ENCODE data around the gene SZT2. TPM values are rescaled to one million over a fixed set of nuclear protein-coding genes. Genes with fewer than 3 reads are reported as not detected.

The SZT2 gene
- total and polyA plus RNA-seq, 10 donors = 9.4 to 115 (median 72.4) TPM

DNA sequence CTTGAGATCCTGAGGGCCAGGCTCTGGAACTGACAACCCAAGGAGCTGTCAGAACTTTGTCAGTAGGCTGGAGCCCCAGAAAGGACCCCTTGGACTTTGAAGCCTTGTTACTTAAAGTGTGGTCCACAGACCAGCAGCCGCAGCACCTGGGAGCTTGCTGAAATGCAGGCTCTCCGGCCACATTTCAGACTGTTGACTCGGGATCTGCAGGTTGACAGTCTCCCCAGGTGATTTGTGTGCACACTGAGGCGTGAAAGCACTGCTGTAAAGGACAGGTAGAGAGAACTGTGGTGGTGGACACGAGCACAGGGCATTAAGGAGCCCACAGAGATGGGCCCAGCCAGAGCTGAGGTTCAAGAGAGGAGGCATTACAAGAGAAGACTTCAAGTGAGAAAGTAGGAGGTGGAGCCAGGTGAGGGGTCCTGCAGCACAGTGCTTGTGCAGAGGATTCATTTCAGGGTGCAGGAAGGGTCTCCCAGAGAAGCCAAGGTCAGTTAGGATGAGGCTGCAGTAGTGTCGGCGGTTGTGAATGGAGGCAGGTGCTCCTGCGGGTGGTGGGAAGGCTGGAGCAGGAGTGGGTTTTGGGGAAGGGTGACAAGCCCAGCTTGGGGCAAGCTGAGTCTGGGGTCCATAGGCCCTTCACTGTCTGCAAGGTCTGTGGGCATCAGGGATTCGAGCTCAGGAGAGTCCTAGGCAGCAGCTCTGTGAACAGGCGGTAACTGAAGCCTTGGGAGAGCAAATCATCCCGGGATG is 59.4 kb downstream of the SZT2 start:
- WGBS, 5 donors = 91 to 98% (median 93%) methylated on average over 11 of the region's 11 CpGs
- Histone ChIP-seq H3K36me3 (peaks cover 5 to 84% (median 73%) of the 10 kb centered on the region in 6 donors), H3K9me3 (no peaks in the 10 kb centered on the region), H3K4me1 (peaks cover 0 to 29% (median 17%) of the 10 kb centered on the region in 6 donors), H3K27me3 (replicated peaks in 1 of 7) (no peaks in the 10 kb centered on the region), H3K27ac (no peak overlapping the region), H3K4me3 (no peak overlapping the region)
- intact Hi-C loops (cut with DNase I; ENCODE audit: low total_unique reads) = no loop called here
- DNase-seq = no peak
- TF ChIP-seq, protein P1, sequence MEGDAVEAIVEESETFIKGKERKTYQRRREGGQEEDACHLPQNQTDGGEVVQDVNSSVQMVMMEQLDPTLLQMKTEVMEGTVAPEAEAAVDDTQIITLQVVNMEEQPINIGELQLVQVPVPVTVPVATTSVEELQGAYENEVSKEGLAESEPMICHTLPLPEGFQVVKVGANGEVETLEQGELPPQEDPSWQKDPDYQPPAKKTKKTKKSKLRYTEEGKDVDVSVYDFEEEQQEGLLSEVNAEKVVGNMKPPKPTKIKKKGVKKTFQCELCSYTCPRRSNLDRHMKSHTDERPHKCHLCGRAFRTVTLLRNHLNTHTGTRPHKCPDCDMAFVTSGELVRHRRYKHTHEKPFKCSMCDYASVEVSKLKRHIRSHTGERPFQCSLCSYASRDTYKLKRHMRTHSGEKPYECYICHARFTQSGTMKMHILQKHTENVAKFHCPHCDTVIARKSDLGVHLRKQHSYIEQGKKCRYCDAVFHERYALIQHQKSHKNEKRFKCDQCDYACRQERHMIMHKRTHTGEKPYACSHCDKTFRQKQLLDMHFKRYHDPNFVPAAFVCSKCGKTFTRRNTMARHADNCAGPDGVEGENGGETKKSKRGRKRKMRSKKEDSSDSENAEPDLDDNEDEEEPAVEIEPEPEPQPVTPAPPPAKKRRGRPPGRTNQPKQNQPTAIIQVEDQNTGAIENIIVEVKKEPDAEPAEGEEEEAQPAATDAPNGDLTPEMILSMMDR (IDR thresholded peaks at IDR 0.05 in 8 of 11, conservative IDR thresholded peaks at IDR 0.05 in 3 of 11) = no peak
- TF ChIP-seq POLR2A (IDR thresholded peaks at IDR 0.05) (no peak), POLR2AphosphoS5 (IDR thresholded peaks at IDR 0.05) (peak in 1 of 3 donors; percentile 34)

DNA sequence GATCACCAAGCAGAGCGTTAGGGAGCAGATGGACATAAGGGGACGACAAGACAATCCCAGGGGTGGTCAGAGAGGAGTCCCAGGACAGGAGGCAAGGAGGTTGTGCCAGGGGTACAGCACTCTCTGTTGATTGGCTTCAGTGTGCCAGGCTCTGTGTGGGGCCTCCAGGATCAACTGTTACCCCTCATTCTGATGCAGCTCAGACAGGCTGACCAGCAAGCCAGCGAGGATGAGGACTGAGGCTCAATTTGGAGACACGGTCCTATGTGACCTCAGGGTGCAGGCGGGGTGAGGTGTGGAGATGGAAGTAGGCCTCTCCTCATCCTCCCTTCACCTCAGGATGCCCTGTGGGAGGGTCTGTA is 60.0 kb downstream of the SZT2 start:
- TF ChIP-seq POLR2A (IDR thresholded peaks at IDR 0.05) = no peak
- no peak for TF ChIP-seq POLR2AphosphoS5 (IDR thresholded peaks at IDR 0.05)
- TF ChIP-seq, protein P1 (IDR thresholded peaks at IDR 0.05 in 8 of 11, conservative IDR thresholded peaks at IDR 0.05 in 3 of 11) = no peak
- Histone ChIP-seq H3K9me3 (no peaks in the 10 kb centered on the region), H3K4me3 (no peak overlapping the region), H3K36me3 (peaks cover 5 to 78% (median 68%) of the 10 kb centered on the region in 6 donors), H3K27me3 (replicated peaks in 1 of 7) (no peaks in the 10 kb centered on the region), H3K4me1 (peaks cover 0 to 35% (median 22%) of the 10 kb centered on the region in 6 donors), H3K27ac (no peak overlapping the region)
- intact Hi-C loops (cut with DNase I; ENCODE audit: low total_unique reads) = no loop called here
- no peak for DNase-seq
- WGBS, 5 donors = 78 to 91% (median 87%) methylated on average over 5 of the region's 5 CpGs

DNA sequence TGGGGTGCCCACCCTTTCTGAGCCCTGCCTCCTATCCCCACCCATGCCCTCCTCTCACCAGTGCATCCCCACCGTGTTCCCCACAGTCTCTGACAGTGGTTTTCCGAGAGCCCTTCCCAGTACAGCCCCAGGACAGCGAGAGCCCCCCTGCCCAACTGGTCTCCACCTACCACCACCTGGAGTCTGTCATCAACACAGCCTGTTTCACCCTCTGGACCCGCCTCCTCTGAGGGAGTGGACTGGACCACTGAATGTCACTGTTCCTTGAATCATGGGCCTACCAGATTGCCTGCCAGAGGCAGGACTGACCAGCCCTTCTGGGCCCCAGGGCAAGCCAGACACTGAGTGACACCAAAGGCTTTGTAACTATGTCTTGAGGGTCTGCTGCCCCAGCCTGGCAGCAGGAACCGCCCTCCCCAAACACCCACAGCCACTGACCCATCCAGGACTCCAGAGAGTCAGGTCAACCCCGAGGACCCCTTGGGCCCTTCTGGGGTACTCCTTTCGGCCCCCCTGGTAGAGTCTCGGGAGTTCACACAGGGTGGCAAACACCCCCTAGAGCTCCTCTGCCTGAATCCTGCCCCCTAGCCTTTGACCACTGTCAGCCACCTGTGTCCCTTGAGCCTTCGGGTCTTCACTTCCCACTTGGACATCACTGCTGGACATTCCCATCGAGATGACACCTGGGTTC is 60.7 kb downstream of the SZT2 start:
- Histone ChIP-seq H3K4me3 (no peak overlapping the region), H3K27me3 (replicated peaks in 1 of 7) (no peaks in the 10 kb centered on the region), H3K36me3 (peaks cover 5 to 71% (median 62%) of the 10 kb centered on the region in 6 donors), H3K27ac (peak overlapping the region in 1 of 8 donors; percentile 51), H3K4me1 (peaks cover 0 to 40% (median 25%) of the 10 kb centered on the region in 6 donors), H3K9me3 (no peaks in the 10 kb centered on the region)
- 88 to 94% (median 90%) methylated on average over 8 to 10 of the region's 10 CpGs for WGBS, 5 donors
- intact Hi-C loops (cut with DNase I; ENCODE audit: low total_unique reads) = no loop called here
- TF ChIP-seq POLR2AphosphoS5 (IDR thresholded peaks at IDR 0.05) = no peak
- no peak for TF ChIP-seq POLR2A (IDR thresholded peaks at IDR 0.05)
- TF ChIP-seq, protein P1 (IDR thresholded peaks at IDR 0.05 in 8 of 11, conservative IDR thresholded peaks at IDR 0.05 in 3 of 11) = no peak
- DNase-seq = no peak

DNA sequence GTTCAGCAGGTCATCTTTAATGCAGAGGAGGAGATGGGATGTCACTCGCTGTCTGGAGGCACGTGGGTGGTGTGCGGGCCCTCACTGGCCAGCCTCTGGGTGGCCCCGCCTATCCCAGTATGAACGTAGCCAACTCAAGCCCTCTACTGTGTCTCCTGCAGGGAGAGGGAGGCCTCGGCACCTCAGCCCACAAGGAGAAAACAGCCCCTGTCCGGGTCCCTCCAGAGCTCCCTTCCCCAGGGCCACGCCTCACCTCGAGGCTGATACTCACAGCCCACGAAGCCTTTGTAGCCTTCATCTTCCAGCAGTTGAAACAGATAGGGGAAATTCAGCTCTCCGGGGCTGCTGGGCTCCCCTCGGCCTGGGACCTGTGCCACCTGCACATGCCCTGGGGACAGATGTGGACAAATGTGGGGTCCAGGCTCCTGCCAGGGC is 61.5 kb downstream of the SZT2 start:
- no peak for DNase-seq
- 72 to 85% (median 82%) methylated on average over 8 to 12 of the region's 12 CpGs for WGBS, 5 donors
- no peak overlapping the region for H3K4me3 ChIP-seq
- H3K27me3 ChIP-seq (replicated peaks in 1 of 7) = no peaks in the 10 kb centered on the region
- no peak for TF ChIP-seq POLR2A (IDR thresholded peaks at IDR 0.05)
- peak in 1 of 3 donors; percentile 50 for TF ChIP-seq POLR2AphosphoS5 (IDR thresholded peaks at IDR 0.05)
- H3K4me1 ChIP-seq = peaks cover 0 to 40% (median 25%) of the 10 kb centered on the region in 6 donors
- H3K9me3 ChIP-seq = no peaks in the 10 kb centered on the region
- H3K27ac ChIP-seq = peak overlapping the region in 3 of 8 donors; percentile 7 to 51 (median 27)
- H3K36me3 ChIP-seq = peaks cover 2 to 63% (median 54%) of the 10 kb centered on the region in 6 donors
- intact Hi-C loops (cut with DNase I; ENCODE audit: low total_unique reads) = no loop called here

Data from spleen (tissue), 11 donors.